ENCODE data around the gene ELF4. TPM values are rescaled to one million over a fixed set of nuclear protein-coding genes. Genes with fewer than 3 reads are reported as not detected.
"Not testable (repeated sequence)": the region's sequence is repeated elsewhere in the genome, so short reads cannot be mapped to it uniquely, and the experiment has no call there.

Gene ELF4
- total RNA-seq, 4 donors from 2014 or later, result 10.8 to 30.5 (median 15.0) TPM

GRCh38 chrX:130120746-130121504 is 10.6 kb upstream of the ELF4 start:
- DNase-seq (ENCODE audit: low spot score), result no peak
- ATAC-seq (ENCODE audit: low FRiP score), result peak; percentile 80
- no peak for TF ChIP-seq CTCF (IDR thresholded peaks at IDR 0.05)

- no peak for DNase-seq (ENCODE audit: low spot score)
- no peak for TF ChIP-seq CTCF (IDR thresholded peaks at IDR 0.05)
- no peak for ATAC-seq (ENCODE audit: low FRiP score)
These were observed 10.0 kb upstream of the ELF4 start for GRCh38 chrX:130120321-130120731.

- DNase-seq (ENCODE audit: low spot score), result no peak
- ATAC-seq (ENCODE audit: low FRiP score), result no peak
- TF ChIP-seq CTCF (IDR thresholded peaks at IDR 0.05), result no peak
These were observed 9.1 kb upstream of the ELF4 start for GRCh38 chrX:130119312-130119898.

GRCh38 chrX:130118441-130119311 is 8.4 kb upstream of the ELF4 start:
- no peak for DNase-seq (ENCODE audit: low spot score)
- peak; percentile 31 for ATAC-seq (ENCODE audit: low FRiP score)
- no peak for TF ChIP-seq CTCF (IDR thresholded peaks at IDR 0.05)

GRCh38 chrX:130117166-130117565 is 6.9 kb upstream of the ELF4 start:
- TF ChIP-seq CTCF (IDR thresholded peaks at IDR 0.05), result no peak
- no peak for ATAC-seq (ENCODE audit: low FRiP score)
- no peak for DNase-seq (ENCODE audit: low spot score)

GRCh38 chrX:130115119-130115885 is 5.0 kb upstream of the ELF4 start:
- not testable (repeated sequence) for ATAC-seq (ENCODE audit: low FRiP score); DNase-seq (ENCODE audit: low spot score)
